Activated naive CD4-positive, alpha-beta T cell treated with anti-CD3 and anti-CD28 coated beads, Interleukin-2, amount 50 U/mL, for 72 hours (primary cell): ENCODE measurements around the gene IL12RB1. TPM values are rescaled to one million over a fixed set of nuclear protein-coding genes. Genes with fewer than 3 reads are reported as not detected.

Experiments
- ATAC-seq, 2 donors: fragments of 150-1000 bp; cut with Tn5 transposase; 2 replicates each; pipeline ENCODE4 v1.10.0; 2021; ENCODE audit warnings: mild to moderate bottlenecking in 2 of 2, moderate library complexity in 2 of 2
- DNase-seq, 2 donors: peaks; one replicate each; pipeline ENCODE4 v3.0.0; 2021 to 2022; ENCODE audit warnings: low spot score in 2 of 2
- H3K27ac Mint-ChIP-seq, 2 donors: one replicate each; pipeline ENCODE4 v1.8.0; 2022; ENCODE audit warnings: mild to moderate bottlenecking in 2 of 2, mixed read lengths in 2 of 2
- H3K36me3 Mint-ChIP-seq, 2 donors: one replicate each; pipeline ENCODE4 v1.8.0; 2022; ENCODE audit warnings: mixed read lengths in 2 of 2
- H3K9me3 Mint-ChIP-seq, 2 donors: one replicate each; pipeline ENCODE4 v1.8.0; 2022; ENCODE audit warnings: mixed read lengths in 2 of 2
- total RNA-seq, 2 donors: library from RNA; stranded (reverse); gene quantifications; one replicate each; pipeline ENCODE4 v1.2.3, GENCODE V29; 2022

The IL12RB1 gene
- total RNA-seq, 2 donors from 2014 or later = 14.6 to 25.0 TPM

- DNase-seq = no peak
- no peaks in the 10 kb centered on the region for H3K9me3 Mint-ChIP-seq
- ATAC-seq = no peak
- no peaks in the 10 kb centered on the region for H3K36me3 Mint-ChIP-seq
- H3K27ac Mint-ChIP-seq = peak overlapping the region in 1 of 2 donors; percentile 68
Measured at GRCh38 chr19:18072335-18072734, 14.4 kb downstream of the IL12RB1 start.

GRCh38 chr19:18070181-18070580 is 16.6 kb downstream of the IL12RB1 start:
- no peak for ATAC-seq
- Mint-ChIP-seq H3K36me3 (no peaks in the 10 kb centered on the region), H3K27ac (no peak overlapping the region), H3K9me3 (no peaks in the 10 kb centered on the region)
- no peak for DNase-seq

GRCh38 chr19:18069383-18069782 is 17.4 kb downstream of the IL12RB1 start:
- ATAC-seq (no peak), DNase-seq (no peak)
- no peaks in the 10 kb centered on the region for H3K9me3 Mint-ChIP-seq
- peak overlapping the region in 1 of 2 donors; percentile 25 for H3K27ac Mint-ChIP-seq
- no peaks in the 10 kb centered on the region for H3K36me3 Mint-ChIP-seq

- DNase-seq (no peak), ATAC-seq (no peak)
- H3K36me3 Mint-ChIP-seq = no peaks in the 10 kb centered on the region
Measured at GRCh38 chr19:18068395-18068794, 18.3 kb downstream of the IL12RB1 start.

GRCh38 chr19:18065173-18065495 is 21.6 kb downstream of the IL12RB1 start:
- Mint-ChIP-seq H3K9me3 (no peaks in the 10 kb centered on the region), H3K36me3 (no peaks in the 10 kb centered on the region), H3K27ac (no peak overlapping the region)
- no peak for DNase-seq
- ATAC-seq = no peak

More at GRCh38 chr19:18068395-18068794, 18.3 kb downstream of the IL12RB1 start:
- Mint-ChIP-seq H3K9me3 (no peaks in the 10 kb centered on the region), H3K27ac (peak overlapping the region in 1 of 2 donors; percentile 92)

- ATAC-seq (peak in 1 of 2 donors; percentile 13), DNase-seq (no peak)
- Mint-ChIP-seq H3K36me3 (no peaks in the 10 kb centered on the region), H3K9me3 (no peaks in the 10 kb centered on the region), H3K27ac (no peak overlapping the region)
Measured at GRCh38 chr19:18063463-18063862, 23.3 kb downstream of the IL12RB1 start.

- Mint-ChIP-seq H3K36me3 (no peaks in the 10 kb centered on the region), H3K9me3 (no peaks in the 10 kb centered on the region), H3K27ac (no peak overlapping the region)
- DNase-seq = no peak
- ATAC-seq = no peak
Measured at GRCh38 chr19:18062028-18062427, 24.7 kb downstream of the IL12RB1 start.

- no peak for DNase-seq
- H3K27ac Mint-ChIP-seq = no peak overlapping the region
- no peaks in the 10 kb centered on the region for H3K9me3 Mint-ChIP-seq
- no peaks in the 10 kb centered on the region for H3K36me3 Mint-ChIP-seq
- ATAC-seq = no peak
Measured at GRCh38 chr19:18060472-18060871, 26.3 kb downstream of the IL12RB1 start.

GRCh38 chr19:18059902-18060301 is 26.8 kb downstream of the IL12RB1 start:
- Mint-ChIP-seq H3K27ac (no peak overlapping the region), H3K36me3 (no peaks in the 10 kb centered on the region), H3K9me3 (no peaks in the 10 kb centered on the region)
- DNase-seq (no peak), ATAC-seq (no peak)

- Mint-ChIP-seq H3K9me3 (no peaks in the 10 kb centered on the region), H3K36me3 (no peaks in the 10 kb centered on the region), H3K27ac (no peak overlapping the region)
- no peak for ATAC-seq
- no peak for DNase-seq
Measured at GRCh38 chr19:18059297-18059696, 27.4 kb downstream of the IL12RB1 start.

- Mint-ChIP-seq H3K9me3 (no peaks in the 10 kb centered on the region), H3K27ac (peak overlapping the region in 1 of 2 donors; percentile 75), H3K36me3 (no peaks in the 10 kb centered on the region)
- DNase-seq (peak; percentile 81 to 85), ATAC-seq (peak; percentile 88 to 94)
Measured at GRCh38 chr19:18058208-18059009, 28.3 kb downstream of the IL12RB1 start.

GRCh38 chr19:18057557-18057956 is 29.2 kb downstream of the IL12RB1 start:
- DNase-seq (no peak), ATAC-seq (no peak)
- peak overlapping the region in 1 of 2 donors; percentile 75 for H3K27ac Mint-ChIP-seq
- H3K36me3 Mint-ChIP-seq = no peaks in the 10 kb centered on the region
- no peaks in the 10 kb centered on the region for H3K9me3 Mint-ChIP-seq

GRCh38 chr19:18055967-18056366 is 30.8 kb downstream of the IL12RB1 start:
- Mint-ChIP-seq H3K36me3 (no peaks in the 10 kb centered on the region), H3K27ac (no peak overlapping the region), H3K9me3 (no peaks in the 10 kb centered on the region)
- ATAC-seq = no peak
- DNase-seq = no peak

GRCh38 chr19:18053576-18054219 is 33.0 kb downstream of the IL12RB1 start:
- Mint-ChIP-seq H3K36me3 (no peaks in the 10 kb centered on the region), H3K27ac (no peak overlapping the region), H3K9me3 (no peaks in the 10 kb centered on the region)
- no peak for ATAC-seq
- no peak for DNase-seq

GRCh38 chr19:18051887-18052286 is 34.8 kb downstream of the IL12RB1 start:
- no peaks in the 10 kb centered on the region for H3K9me3 Mint-ChIP-seq
- no peak overlapping the region for H3K27ac Mint-ChIP-seq
- ATAC-seq (no peak), DNase-seq (no peak)
- no peaks in the 10 kb centered on the region for H3K36me3 Mint-ChIP-seq

- Mint-ChIP-seq H3K27ac (peak overlapping the region in 1 of 2 donors; percentile 73), H3K9me3 (no peaks in the 10 kb centered on the region), H3K36me3 (no peaks in the 10 kb centered on the region)
- DNase-seq (no peak), ATAC-seq (no peak)
Measured at GRCh38 chr19:18049385-18049784, 37.3 kb downstream of the IL12RB1 start.

- peaks cover under 1 to 1% of the 10 kb centered on the region in 2 donors for H3K36me3 Mint-ChIP-seq
- ATAC-seq = no peak
- H3K27ac Mint-ChIP-seq = peak overlapping the region in 1 of 2 donors; percentile 80
- peaks cover 1 to 3% of the 10 kb centered on the region in 2 donors for H3K9me3 Mint-ChIP-seq
- no peak for DNase-seq
Measured at GRCh38 chr19:18046059-18046718, 40.5 kb downstream of the IL12RB1 start.
